BE2C (cell line): ENCODE results near the gene CSRNP2.
A peak's percentile ranks its signal among the peaks of the same experiment; 100 is the strongest.
"Not testable (repeated sequence)": the region's sequence is repeated elsewhere in the genome, so short reads cannot be mapped to it uniquely, and the experiment has no call there.

Experiments
- DNase-seq: peaks from one replicate; pipeline ENCODE4 v3.0.0-alpha.2; 2020
- H3K27me3 ChIP-seq: fragments of 250-450 bp; sonication (Bioruptor Pico); 2 replicates; pipeline ENCODE4 v1.5.1; 2020; ENCODE audit warnings: mild to moderate bottlenecking
- H3K36me3 ChIP-seq: fragments of 250-450 bp; sonication (Bioruptor Pico); 2 replicates; pipeline ENCODE4 v1.5.1; 2020; ENCODE audit warnings: mild to moderate bottlenecking
- H3K4me1 ChIP-seq: fragments of 250-450 bp; sonication (Bioruptor Pico); 2 replicates; pipeline ENCODE4 v1.5.1; 2020
- H3K4me3 ChIP-seq: 2 replicates; pipeline ENCODE4 v1.5.1; 2011; ENCODE audit warnings: low read depth, low read length
- H3K9me3 ChIP-seq: fragments of 250-450 bp; sonication (Bioruptor Pico); 2 replicates; pipeline ENCODE4 v1.5.1; 2020
- CTCF ChIP-seq: IDR thresholded peaks from 2 replicates; pipeline ENCODE4 v1.5.1; 2012; ENCODE audit warnings: mild to moderate bottlenecking, low read depth, low read length

The CSRNP2 gene

GRCh38 chr12:51082561-51083125, 753 bp downstream of the CSRNP2 start:
- no peaks in the 10 kb centered on the region for H3K36me3 ChIP-seq
- no peaks in the 10 kb centered on the region for H3K27me3 ChIP-seq
- H3K4me3 ChIP-seq: peak overlapping the region; percentile 84
- H3K4me1 ChIP-seq: 0 out of 2 replicates have a peak, but pooled peaks cover 2% of the 10 kb centered on the region
- H3K9me3 ChIP-seq: no peaks in the 10 kb centered on the region
- no peak for DNase-seq
- no peak for TF ChIP-seq CTCF

- TF ChIP-seq CTCF: no peak
- Histone ChIP-seq H3K27me3 (no peaks in the 10 kb centered on the region), H3K4me1 (0 out of 2 replicates have a peak, but pooled peaks cover 2% of the 10 kb centered on the region), H3K9me3 (no peaks in the 10 kb centered on the region), H3K4me3 (no peak overlapping the region), H3K36me3 (no peaks in the 10 kb centered on the region)
- DNase-seq: no peak
These were observed 2.0 kb downstream of the CSRNP2 start for GRCh38 chr12:51081421-51081820.

- 0 out of 2 replicates have a peak, but pooled peaks cover 2% of the 10 kb centered on the region for H3K4me1 ChIP-seq
- TF ChIP-seq CTCF: no peak
- no peak overlapping the region for H3K4me3 ChIP-seq
- H3K36me3 ChIP-seq: no peaks in the 10 kb centered on the region
- H3K27me3 ChIP-seq: no peaks in the 10 kb centered on the region
- no peak for DNase-seq
- H3K9me3 ChIP-seq: no peaks in the 10 kb centered on the region
These were observed 3.3 kb downstream of the CSRNP2 start for GRCh38 chr12:51080136-51080535.

- not testable (repeated sequence) for DNase-seq, H3K9me3 ChIP-seq, H3K4me3 ChIP-seq, H3K36me3 ChIP-seq, H3K4me1 ChIP-seq, H3K27me3 ChIP-seq
These were observed 4.5 kb downstream of the CSRNP2 start for GRCh38 chr12:51078866-51079265.

- not testable (repeated sequence) for H3K27me3 ChIP-seq, DNase-seq, H3K4me3 ChIP-seq, H3K9me3 ChIP-seq, H3K4me1 ChIP-seq
- H3K36me3 ChIP-seq: peaks cover 11% of the 10 kb centered on the region
These were observed 5.0 kb downstream of the CSRNP2 start for GRCh38 chr12:51078346-51078745.

- Histone ChIP-seq H3K4me3 (no peak overlapping the region), H3K27me3 (no peaks in the 10 kb centered on the region), H3K9me3 (no peaks in the 10 kb centered on the region), H3K36me3 (peaks cover 14% of the 10 kb centered on the region), H3K4me1 (0 out of 2 replicates have a peak, but pooled peaks cover 2% of the 10 kb centered on the region)
- DNase-seq: no peak
- TF ChIP-seq CTCF: no peak
These were observed 5.5 kb downstream of the CSRNP2 start for GRCh38 chr12:51077930-51078329.

GRCh38 chr12:51076236-51076930, 7.0 kb downstream of the CSRNP2 start:
- Histone ChIP-seq H3K27me3 (no peaks in the 10 kb centered on the region), H3K4me1 (0 out of 2 replicates have a peak, but pooled peaks cover 2% of the 10 kb centered on the region), H3K4me3 (no peak overlapping the region), H3K36me3 (peaks cover 24% of the 10 kb centered on the region), H3K9me3 (no peaks in the 10 kb centered on the region)
- no peak for DNase-seq
- TF ChIP-seq CTCF: no peak
